HG02938 (cell line): ENCODE data around the gene ENDOG.
A peak's percentile ranks its signal among the peaks of the same experiment; 100 is the strongest.
"Not testable (repeated sequence)": the region's sequence is repeated elsewhere in the genome, so short reads cannot be mapped to it uniquely, and the experiment has no call there.

Experiments used
- ATAC-seq: cut with Tn5 transposase; IDR thresholded peaks from one replicate; pipeline ENCODE4 v1.9.1; 2021; ENCODE audit warnings: mild to moderate bottlenecking, moderate library complexity; ENCODE audit not compliant: unreplicated experiment

Gene ENDOG

GRCh38 chr9:128818099-128818838 lies at the start of gene ENDOG:
Gene ENDOG (plus strand): TSS chr9:128818500. CDS start chr9:128818685, 185 bp downstream.
- ATAC-seq, result peak; percentile 64

GRCh38 chr9:128768606-128769005 lies 49.7 kb upstream of the ENDOG start:
- ATAC-seq, result no peak

- no peak for ATAC-seq
Observed at GRCh38 chr9:128770286-128771030, 47.8 kb upstream of the ENDOG start.

- peak; percentile 23 for ATAC-seq
Observed at GRCh38 chr9:128771094-128771721, 47.1 kb upstream of the ENDOG start.

- ATAC-seq, result peak; percentile 86
Observed at GRCh38 chr9:128771745-128772519, 46.4 kb upstream of the ENDOG start, which contains the start of gene ZER1. Gene ZER1 (minus strand): TSS chr9:128771927. CDS start chr9:128755565, 16,362 bp downstream.

GRCh38 chr9:128773049-128773448 lies 45.3 kb upstream of the ENDOG start:
- no peak for ATAC-seq

- ATAC-seq, result no peak
Observed at GRCh38 chr9:128774804-128775203, 43.5 kb upstream of the ENDOG start.

GRCh38 chr9:128780093-128780492 lies 38.2 kb upstream of the ENDOG start:
- ATAC-seq, result not testable (repeated sequence)

GRCh38 chr9:128781187-128782070 lies 36.9 kb upstream of the ENDOG start:
- ATAC-seq, result no peak

GRCh38 chr9:128782669-128783068 lies 35.6 kb upstream of the ENDOG start:
- no peak for ATAC-seq

- ATAC-seq, result no peak
Observed at GRCh38 chr9:128785427-128785826, 32.9 kb upstream of the ENDOG start.

GRCh38 chr9:128786681-128787601 lies 31.4 kb upstream of the ENDOG start, which contains the start of gene TBC1D13:
Gene TBC1D13 (plus strand): TSS chr9:128787253. CDS start chr9:128787354, 101 bp downstream.
- peak; percentile 71 for ATAC-seq

GRCh38 chr9:128787659-128788058 lies 30.6 kb upstream of the ENDOG start:
- ATAC-seq, result no peak

- ATAC-seq, result no peak
Observed at GRCh38 chr9:128788445-128788844, 29.9 kb upstream of the ENDOG start.

- ATAC-seq, result no peak
Observed at GRCh38 chr9:128790536-128790935, 27.8 kb upstream of the ENDOG start.

- no peak for ATAC-seq
Observed at GRCh38 chr9:128792134-128792533, 26.2 kb upstream of the ENDOG start.

- no peak for ATAC-seq
Observed at GRCh38 chr9:128792978-128793686, 25.2 kb upstream of the ENDOG start.

GRCh38 chr9:128794961-128795360 lies 23.3 kb upstream of the ENDOG start:
- not testable (repeated sequence) for ATAC-seq
